ENCODE data around the gene SIK3.
A peak's percentile ranks its signal among the peaks of the same experiment; 100 is the strongest.

Gene SIK3

DNA sequence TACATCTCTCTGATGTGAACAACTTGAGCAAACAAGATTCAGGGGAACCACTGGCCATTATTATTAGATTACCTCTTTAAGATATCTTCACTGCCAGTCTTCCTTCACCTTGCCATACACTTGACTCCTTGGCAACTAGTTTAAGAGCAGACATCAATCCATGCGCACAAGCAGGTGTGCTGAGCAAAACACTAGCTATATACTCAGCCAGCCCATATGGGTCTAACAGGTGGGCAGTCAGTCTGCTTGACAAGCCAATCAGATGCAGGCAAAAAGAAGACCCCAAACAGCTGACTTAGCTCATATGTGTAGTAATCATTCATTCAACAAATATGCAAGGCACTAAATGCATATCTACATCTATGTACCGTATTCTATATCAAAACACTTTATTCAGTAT, 101.2 kb downstream of the SIK3 start:
- DNase-seq, result no peak

DNA sequence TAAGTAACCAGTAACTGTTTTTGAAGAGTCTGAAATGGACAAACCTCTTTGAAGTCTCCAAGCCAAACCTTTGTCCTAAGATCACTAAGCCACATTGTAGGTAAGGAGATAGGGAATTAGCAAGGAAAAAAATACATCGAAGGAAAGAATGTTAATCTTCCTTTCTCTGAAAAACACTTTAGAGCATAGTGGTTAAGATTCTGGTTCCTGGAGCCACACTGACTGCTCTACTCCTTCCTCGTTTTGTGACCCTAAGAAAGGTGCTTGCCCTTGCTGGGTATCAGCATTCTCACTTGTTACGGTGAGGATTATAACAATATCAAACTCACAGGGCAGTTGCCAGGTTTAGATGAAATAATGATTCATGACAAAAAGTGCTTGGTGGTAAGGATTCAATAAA, 104.0 kb downstream of the SIK3 start:
- DNase-seq, result no peak

DNA sequence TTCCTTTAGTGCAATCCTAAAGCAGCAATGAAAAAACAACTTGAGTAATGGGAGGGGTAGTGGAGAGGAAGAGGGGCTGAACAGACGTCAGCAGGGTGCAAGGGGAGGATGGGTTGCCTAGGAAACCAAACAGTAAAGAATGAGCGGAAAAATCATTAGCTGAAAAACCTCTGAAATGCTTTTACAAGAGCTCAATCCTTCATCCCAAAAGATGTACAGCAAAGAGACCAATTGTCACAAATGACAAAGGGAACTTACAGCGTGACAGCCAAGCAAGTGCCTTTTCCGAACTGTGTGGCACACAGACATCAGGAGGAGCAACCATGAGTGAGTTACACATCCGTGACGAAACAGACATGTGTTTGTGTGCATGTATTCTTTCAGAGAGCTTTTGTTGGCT, 104.6 kb downstream of the SIK3 start:
- peak; percentile 49 for DNase-seq

DNA sequence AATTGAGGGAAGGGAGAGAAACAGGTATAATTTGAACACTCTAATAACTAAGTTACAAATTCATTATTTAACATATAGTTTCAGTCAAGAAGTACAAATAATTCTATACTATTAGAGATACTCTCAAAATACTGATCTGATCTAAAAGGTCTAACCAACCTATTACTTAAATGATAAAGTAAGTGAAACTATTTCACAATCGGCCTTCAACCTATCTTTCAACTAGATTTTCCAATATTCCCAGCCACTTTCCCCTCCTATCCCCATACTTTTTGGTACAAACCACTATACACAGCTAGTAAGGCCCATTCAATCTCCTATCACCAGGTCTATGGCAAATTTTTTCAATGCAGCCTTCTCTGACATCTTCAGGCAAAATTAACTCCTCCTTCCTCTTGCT, 106.7 kb downstream of the SIK3 start:
- no peak for DNase-seq

DNA sequence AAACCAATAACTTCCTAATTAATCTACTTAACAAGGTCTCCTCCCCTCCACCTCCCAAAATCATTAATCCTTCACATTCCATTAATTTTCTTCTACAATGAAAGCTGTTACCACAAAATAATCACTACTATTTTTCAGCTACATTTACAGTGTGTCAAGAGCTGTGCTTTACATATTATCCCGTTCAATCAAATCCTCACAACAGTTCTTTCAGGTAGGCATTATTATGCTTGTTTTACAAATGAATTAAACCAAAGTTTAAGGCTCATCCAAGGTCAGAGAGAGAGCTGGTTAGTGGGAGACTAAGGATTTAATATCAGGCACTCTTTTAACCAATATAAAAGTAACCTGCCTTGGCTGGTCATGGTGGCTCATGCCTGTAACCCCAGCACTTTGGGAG, 107.4 kb downstream of the SIK3 start:
- DNase-seq, result no peak

DNA sequence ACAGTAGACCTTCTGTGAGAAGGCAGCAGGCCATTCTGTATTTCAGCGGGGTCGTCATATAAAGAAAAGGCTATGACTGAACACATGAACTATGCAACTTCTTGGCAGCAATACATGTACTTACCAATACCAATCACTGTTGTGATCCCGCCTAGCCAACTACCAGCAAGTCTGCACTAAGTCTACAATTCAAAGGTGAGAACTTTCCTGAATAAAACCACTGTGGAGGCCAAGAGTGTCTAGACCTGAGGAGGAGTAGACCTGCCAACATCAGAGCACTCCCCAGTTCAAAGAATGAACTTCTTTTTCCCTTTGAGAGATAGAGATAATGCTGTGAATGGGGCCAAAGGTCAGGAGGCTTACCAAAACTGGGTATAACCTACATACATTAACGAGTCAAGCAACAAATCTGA, 108.2 kb downstream of the SIK3 start:
- DNase-seq, result peak; percentile 83

DNA sequence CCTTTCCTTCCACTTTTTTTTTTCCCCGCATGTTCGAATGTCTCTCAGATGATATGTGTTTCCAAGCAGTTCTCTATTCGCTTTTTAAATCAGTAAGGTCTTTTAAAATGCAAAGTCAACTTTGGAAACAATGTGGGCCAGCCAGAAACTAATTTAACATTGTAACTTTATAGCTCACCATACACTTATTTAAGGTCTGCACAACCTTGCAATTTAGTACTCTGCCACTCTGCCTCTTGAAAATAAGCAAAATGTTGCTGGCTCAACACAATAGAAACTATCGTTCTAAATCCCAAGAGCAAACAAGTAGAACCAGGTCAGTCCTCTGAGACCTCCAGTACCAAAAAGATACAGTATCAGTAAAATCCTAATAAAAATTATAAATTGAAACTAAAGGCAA, 109.0 kb downstream of the SIK3 start:
- DNase-seq, result no peak

DNA sequence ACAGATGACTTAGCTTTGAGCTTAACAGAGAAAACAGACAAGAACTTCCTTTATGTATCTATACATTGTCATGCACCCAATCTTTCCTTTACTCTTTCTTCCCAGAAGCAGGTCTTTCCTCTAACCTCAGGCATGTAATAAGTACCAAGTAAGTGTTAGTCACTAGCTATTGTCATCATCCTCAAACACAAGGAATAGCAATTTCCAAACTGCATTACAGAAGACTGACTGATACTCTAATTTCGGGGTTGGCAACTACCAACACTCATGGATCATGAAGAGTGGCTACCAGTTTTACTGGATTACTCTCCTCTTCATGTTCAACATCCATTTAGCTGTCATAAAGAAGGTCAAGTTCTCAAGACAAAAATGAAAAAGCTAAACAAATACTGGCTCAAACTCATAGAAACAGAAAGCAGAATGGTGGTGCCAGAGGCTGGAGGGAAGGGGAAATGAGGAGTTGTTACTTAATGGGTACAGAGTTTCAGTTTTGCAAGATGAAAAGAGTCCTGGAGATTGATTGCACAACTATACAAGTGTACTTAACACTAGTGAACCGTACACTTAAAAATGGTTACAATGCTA, 111.6 kb downstream of the SIK3 start:
- peak; percentile 93 for DNase-seq

DNA sequence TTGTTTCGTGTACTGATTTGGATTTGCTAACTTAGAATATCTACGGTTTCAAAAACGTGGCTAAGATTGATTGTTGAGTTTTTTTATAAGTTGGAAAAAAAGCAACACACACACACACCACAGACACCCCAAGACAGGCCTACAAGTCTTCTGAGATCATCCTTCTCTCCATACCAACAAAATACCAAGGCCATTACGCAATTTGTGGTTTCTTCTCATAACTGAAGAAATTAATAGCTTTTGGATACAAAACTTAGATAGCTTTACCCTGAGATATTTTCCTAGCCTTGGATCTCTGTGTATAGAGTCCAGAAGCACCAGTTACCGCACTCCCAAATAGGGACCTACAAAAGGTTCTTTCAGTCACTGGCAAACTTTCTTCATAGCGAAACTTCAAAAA, 113.6 kb downstream of the SIK3 start:
- DNase-seq, result peak; percentile 98

DNA sequence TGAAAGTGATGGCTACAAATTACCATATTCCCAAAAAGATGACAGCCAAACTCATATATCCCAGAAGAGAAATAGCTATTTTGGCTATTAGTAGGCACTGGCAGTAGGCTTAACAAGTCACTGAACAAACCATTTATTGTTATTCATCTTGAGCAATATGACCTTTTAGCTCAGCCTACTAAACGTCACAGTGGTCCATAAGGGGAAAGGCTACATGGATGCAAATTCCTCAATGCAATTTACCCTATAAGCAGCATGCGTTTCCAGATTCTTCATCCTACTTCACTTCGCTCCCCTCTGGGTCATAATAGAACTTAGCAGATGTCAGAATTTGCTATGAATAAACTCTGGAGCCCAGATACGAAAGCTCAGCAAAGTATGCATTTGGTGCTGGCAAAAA, 114.0 kb downstream of the SIK3 start:
- DNase-seq, result no peak

DNA sequence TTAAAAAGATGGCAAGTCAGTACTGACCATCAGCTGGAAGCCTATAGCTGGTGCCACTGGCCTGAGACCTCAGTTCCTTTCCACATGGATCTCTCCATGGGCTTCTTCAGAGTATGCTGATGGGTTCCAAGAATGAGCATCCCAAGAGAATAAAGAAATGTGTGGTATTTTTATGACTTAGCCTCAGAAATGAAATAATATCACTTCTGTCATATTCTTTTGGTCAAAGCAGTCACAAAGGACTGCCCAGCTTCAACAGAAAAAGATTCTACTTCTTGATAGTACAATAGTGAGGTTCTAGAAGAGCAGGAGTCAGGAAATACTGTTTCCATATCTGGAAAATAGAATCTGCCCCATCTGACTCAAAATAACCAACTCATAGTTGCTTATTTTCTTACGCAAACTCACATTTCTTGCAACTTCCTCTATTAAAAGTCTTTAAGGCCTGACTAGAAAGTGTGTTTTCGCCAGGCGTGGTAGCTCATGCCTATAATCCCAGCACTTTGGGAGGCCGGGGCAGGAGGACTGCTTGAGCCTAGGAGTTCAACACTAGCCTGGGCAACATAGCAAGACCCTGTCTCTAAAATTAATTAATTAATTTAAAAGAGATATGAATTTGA, 116.9 kb downstream of the SIK3 start:
- DNase-seq, result peak; percentile 52

DNA sequence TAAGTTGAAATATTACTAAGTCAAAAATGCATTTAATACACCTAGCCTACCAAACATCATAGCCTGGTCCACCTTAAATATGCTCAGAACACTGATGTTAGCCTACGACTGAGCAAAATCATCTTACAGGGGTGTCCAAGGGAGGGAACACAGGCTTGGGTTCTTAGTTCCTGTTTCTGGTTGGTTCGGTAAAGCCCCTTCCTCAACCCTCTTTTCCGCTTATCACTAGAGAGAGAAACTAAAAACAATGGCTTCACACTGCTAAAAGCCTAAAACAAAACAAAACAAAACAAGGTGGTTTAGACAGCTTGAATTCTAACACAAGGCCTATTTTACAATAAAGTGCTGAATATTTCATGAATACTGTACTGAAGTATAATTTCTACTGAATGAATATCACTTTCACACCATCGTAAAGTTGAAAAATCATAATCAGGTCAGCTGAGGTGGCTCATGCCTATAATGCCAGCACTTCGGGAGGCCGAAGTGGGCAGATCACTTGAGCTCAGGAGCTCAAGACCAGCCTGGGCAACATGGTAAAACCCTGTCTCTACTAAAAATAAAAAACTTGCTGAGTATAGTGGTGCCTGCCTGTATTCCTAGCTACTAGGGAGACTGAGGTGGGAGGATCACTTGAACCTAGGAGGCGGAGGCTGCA, 118.0 kb downstream of the SIK3 start:
- DNase-seq, result no peak

DNA sequence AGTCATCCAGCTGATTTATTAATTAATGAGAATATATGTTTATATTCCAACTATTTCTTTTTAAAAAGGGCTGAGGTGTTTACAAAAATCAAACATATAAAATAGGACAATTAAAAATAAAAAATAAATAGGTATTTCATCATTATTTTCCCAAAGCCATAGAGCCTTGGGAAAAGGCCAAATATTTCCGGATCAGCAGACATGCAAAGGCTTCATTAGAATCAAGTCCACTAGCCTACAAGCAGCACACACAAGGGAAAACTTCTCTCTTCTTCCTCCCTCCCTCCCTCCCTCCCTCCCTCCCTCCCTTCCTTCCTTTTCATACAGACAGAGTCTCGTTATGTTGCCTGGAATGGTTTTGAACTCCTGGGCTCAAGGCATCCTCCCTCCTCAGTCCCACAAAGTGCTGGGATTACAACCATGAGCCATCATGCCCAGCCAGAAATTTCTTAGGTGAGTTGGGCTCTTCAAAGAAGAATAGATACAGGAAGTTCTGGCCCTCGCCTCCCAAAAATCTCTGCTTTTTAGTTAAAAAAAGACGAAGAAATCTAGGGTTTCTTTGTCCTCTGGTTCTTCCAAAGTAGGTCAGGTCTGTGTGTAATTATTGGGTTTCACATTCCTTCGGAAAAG, 121.2 kb downstream of the SIK3 start:
- DNase-seq, result no peak

DNA sequence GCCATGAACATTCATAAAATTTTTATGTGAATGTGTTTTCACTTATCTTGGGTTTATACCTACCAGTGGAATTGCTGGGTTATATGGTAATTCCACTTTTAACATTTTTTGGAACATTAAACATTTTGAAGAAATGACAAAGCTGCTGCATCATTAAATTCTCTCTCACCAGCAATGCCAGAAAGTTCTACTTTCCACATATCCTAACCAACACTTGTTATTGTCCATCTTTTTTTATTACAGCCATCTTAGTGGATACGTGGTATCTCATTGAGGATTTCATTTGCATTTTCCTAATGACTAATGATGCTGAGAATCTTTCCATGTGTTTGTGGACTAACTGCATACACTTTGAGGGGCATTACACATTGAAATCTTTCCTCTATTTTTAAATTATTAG, 122.6 kb downstream of the SIK3 start:
- no peak for DNase-seq

DNA sequence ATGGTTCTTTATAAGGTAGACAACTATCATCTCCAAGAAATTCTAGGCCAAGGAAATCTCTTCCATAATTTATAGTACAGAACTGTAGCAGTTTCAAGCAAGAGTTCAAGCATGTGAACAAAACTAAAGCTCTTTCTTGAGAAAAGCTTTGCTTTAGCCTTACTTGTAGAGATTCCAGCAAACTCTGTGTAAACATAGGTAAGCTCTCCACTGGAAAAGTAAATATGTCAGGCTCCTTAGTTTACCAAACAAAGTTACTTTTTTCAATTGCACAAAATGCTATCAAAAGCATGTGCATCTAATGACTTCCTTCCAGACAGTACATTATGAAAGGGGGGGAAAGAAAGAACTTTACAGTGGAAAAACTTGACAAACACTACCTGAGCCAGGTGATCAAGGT, 125.0 kb downstream of the SIK3 start:
- no peak for DNase-seq

DNA sequence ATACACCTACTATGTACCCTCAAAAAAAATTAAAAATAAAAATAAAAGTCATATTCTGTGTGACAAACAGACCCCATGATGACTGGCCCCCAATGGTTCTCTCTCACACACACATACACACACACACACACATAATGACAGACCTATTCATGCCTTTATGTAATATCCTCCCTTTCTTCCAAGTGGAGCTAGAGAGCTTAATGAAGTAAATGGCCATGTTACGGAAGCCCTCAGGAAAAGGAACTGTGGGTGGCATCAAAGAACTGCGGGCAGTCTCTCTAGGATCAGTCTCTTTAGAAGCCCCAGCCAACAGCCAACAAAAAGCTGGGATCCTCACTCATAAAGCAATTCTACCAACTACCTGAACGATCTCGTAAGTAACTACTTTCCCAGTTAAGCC, 125.5 kb downstream of the SIK3 start:
- DNase-seq, result no peak

DNA sequence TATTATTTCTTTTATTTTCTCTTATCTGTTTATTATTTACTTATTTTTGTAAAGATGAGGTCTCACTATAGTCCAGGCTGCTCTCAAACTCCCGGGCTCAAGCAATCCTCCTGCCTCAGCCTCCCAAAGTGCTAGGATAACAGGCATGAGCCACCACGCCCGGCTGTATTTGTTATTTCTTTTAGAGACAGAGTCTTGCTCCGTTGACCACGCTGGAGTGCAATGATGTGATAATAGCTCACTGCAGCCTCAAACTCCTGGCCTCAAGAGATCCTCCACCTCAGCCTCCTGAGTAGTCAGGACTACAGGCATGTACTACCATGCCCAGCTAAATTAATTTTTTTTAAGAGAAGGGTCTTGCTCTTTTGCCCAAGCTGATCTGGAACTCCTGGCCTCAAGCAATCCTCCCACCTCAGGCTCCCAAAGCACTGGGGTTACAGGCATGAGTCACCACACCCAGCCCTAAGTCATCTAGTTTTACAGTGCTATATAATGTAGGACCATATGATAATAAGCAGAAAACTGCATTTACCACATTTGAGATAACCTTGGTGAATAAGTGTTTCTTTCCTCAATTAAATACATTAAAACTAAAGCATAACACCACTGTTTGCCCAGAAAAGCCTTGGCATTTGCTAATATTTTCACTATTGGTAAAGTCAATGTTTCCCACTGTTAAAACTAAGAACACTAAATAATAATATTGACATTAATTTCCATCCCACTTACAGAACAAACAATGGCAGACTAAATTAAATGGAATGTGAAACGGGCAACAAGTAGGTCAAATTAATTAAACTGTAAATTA, 127.5 kb downstream of the SIK3 start:
- DNase-seq, result peak; percentile 31

DNA sequence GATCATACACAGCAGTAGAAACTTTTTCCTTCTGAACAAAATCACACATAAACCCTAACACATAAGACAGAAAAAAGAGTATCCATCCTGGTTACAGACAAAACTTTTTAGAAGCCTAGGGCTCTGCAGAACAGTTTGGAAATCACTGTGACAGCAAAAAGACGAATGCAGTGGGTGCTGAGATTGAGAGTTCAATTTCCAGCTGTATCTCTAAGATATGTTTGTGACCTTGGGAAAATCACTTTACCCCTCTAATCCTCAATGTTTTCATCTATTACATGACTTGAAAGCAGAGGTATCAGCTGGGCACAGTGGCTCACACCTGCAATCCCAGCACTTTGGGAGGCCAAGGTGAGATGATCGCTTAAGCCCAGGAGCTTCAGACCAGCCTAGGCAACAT, 128.5 kb downstream of the SIK3 start:
- DNase-seq, result no peak

DNA sequence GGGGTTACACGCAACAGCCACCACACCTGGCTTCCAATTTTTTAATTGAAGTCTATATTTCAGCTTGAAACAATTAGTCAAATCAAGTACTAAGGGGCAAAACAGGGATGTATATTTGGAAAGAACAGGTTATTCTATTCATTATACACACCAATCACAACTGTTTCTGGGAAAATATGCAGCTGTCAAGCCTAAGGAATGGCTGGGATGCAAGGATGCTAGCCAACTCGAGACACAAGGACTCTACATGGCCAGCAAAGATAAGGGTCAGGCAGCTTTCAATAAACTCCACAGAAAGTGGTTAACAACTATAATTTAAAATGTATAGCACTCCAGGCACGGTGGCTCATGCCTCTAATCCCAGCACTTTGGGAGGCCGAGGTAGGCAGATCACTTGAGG, 134.0 kb downstream of the SIK3 start:
- no peak for DNase-seq

DNA sequence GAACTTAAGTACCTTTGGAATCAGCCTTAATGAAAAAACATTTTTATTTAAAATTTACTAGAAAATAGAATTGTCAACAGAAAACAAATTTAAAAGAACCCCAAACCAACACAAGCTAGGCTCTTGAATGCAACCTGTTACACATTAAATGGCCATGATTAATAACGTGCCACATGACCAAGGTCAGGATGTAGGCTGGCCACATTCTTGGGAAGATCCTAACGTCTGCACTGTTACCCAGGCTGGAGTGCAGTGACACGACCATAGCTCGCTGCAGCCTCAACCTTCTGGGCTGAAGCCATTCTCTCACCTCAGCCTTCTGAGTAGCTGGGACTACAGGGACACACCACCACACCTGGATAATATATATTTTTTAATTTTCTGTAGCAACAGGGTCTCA, 134.4 kb downstream of the SIK3 start:
- DNase-seq, result no peak

DNA sequence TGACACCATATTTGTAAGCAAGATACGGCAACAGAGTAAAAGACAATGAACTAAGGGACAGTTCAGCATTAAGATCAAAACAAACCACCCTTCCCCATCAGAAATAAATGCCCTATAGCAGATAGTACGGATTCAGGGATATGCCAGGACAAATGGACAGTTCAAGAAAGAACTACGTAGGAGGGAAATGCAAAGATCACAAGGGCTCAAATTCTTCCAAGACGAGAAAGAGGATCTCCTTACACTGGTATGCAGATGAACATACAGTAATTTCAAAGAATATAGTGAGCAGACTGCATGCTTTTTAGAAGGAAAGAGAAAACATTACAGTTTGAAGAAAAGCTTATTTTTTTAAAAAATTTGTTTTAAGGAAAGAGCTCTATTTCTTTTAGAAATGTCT, 136.1 kb downstream of the SIK3 start:
- DNase-seq, result peak; percentile 18

DNA sequence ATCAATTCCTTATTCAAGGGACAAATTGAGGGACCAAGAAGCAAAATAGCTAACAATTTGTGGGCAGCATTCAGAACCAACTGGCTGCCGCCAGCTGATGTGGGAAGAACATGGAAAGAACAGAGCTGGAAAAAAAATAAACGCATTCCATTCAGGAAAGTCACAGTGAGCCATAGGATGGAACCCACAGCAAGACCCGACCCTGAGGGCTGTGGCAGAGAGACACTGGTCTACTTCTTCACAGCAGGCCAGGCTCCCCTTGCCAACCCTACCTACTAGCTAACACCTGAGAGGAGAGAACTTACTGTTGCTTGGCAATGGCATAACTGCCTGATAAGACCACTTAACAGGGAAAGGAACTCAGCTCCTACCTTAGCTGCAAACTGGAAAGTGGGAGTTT, 137.3 kb downstream of the SIK3 start:
- peak; percentile 71 for DNase-seq

DNA sequence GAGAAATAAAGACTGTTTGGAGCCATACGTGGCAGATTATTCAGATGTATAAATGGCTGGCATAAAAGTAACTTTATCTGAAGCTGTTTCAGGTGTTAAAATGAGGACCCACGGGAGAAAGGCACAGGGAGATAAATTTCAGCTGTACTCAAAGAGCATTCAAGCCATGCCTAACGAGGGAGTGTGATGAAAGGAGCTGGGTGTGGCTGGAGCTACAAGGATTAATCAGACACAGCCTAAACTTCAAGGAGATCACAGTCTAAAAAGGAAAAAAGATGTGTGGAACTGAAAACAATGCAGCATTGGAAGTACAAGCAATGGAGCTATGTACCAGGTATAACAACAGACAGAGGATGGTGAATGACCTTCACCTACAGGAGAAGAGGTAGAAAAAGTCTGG, 140.0 kb downstream of the SIK3 start:
- no peak for DNase-seq

DNA sequence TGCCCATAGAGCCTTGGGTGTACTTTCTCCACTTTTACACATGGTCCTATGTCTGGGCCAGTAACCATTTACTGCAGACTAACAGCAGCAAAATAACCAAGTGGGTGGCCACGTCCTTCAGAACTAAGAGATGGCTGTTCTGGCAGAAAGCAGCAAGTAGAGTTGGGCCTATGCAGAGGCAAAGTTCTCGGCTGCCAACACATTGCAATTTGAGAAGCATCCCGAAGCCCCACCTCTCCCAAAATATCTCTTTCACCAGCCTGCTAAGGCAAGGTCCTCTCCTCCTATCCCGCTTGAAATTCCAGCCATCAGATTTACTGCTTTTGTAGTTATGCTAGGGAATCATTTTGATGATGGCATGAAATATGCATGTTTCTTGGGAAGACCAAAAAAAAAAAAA, 142.3 kb downstream of the SIK3 start:
- DNase-seq, result peak; percentile 9

Measured in fibroblast of skin of right quadriceps (primary cell).